HEK293T (cell line): ENCODE data around the gene ZNF614.
"Not testable (repeated sequence)": the region's sequence is repeated elsewhere in the genome, so short reads cannot be mapped to it uniquely, and the experiment has no call there.

Experiments
- ARNT ChIP-seq: fragments of 450-650 bp; IDR thresholded peaks from 2 replicates; pipeline ENCODE4 v1.6.1; 2017; ENCODE audit warnings: mild to moderate bottlenecking
- BHLHE40 ChIP-seq: fragments of 450-650 bp; IDR thresholded peaks from 2 replicates; pipeline ENCODE4 v1.6.1; 2016; ENCODE audit warnings: mild to moderate bottlenecking, moderate library complexity, borderline replicate concordance
- ELF4 ChIP-seq: fragments of 450-650 bp; IDR thresholded peaks from 2 replicates; pipeline ENCODE4 v1.6.1; 2017; ENCODE audit warnings: antibody characterized with exemption
- FOXA1 ChIP-seq: fragments of 450-650 bp; IDR thresholded peaks from 2 replicates; pipeline ENCODE4 v1.6.1; 2016; ENCODE audit warnings: mild to moderate bottlenecking
- FOXK2 ChIP-seq: fragments of 450-650 bp; IDR thresholded peaks from 2 replicates; pipeline ENCODE4 v1.6.1; 2016; ENCODE audit warnings: mild to moderate bottlenecking
- FOXM1 ChIP-seq: fragments of 450-650 bp; IDR thresholded peaks from 2 replicates; pipeline ENCODE4 v1.6.1; 2017; ENCODE audit warnings: mild to moderate bottlenecking, borderline replicate concordance
- HDGF ChIP-seq: fragments of 450-650 bp; IDR thresholded peaks from 2 replicates; pipeline ENCODE4 v1.6.1; 2017; ENCODE audit warnings: antibody characterized with exemption, borderline replicate concordance
- LEF1 ChIP-seq: fragments of 450-650 bp; IDR thresholded peaks from 2 replicates; pipeline ENCODE4 v1.6.1; 2017; ENCODE audit warnings: mild to moderate bottlenecking, borderline replicate concordance
- NFRKB ChIP-seq: fragments of 450-650 bp; IDR thresholded peaks from 2 replicates; pipeline ENCODE4 v1.6.1; 2016; ENCODE audit warnings: mild to moderate bottlenecking, moderate library complexity
- PKNOX1 ChIP-seq: fragments of 450-650 bp; IDR thresholded peaks from 2 replicates; pipeline ENCODE4 v1.6.1; 2016
- SP1 ChIP-seq: fragments of 450-650 bp; IDR thresholded peaks from 2 replicates; pipeline ENCODE4 v1.6.1; 2017
- TARDBP ChIP-seq: fragments of 450-650 bp; IDR thresholded peaks from 2 replicates; pipeline ENCODE4 v1.6.1; 2016
- ZNF384 ChIP-seq: fragments of 450-650 bp; IDR thresholded peaks from 2 replicates; pipeline ENCODE4 v1.6.1; 2016

GRCh38 chr19:52026255-52026990, 1.8 kb downstream of the ZNF614 start:
- TF ChIP-seq ARNT, SP1, BHLHE40, LEF1, FOXK2, FOXM1, PKNOX1, ELF4, FOXA1, TARDBP, NFRKB, HDGF, ZNF384: not testable (repeated sequence)
